Right atrium auricular region (tissue), 2 donors: Measurements from ENCODE around the gene ITGB7. TPM values are rescaled to one million over a fixed set of nuclear protein-coding genes. Genes with fewer than 3 reads are reported as not detected.

Source experiments
- DNase-seq: peaks from one replicate; pipeline ENCODE4 v3.0.0-alpha.2; 2019; ENCODE audit warnings: low spot score
- H3K27ac ChIP-seq, 2 donors: fragments of 200-600 bp; sonication (generic); 1 replicate in 1 of 2; 2 replicates in 1 of 2; pipeline ENCODE4 v1.5.1; 2016 to 2019
- H3K27me3 ChIP-seq, 2 donors: fragments of 200-600 bp; sonication (generic); one replicate each; pipeline versions ENCODE4 v1.5.1 to v1.6.0; 2017 to 2019
- H3K36me3 ChIP-seq: fragments of 200-600 bp; sonication (generic); one replicate; pipeline ENCODE4 v1.5.1; 2016
- H3K4me1 ChIP-seq, 2 donors: fragments of 200-600 bp; sonication (generic); one replicate each; pipeline versions ENCODE4 v1.5.1 to v1.6.0; 2017 to 2019
- H3K4me3 ChIP-seq, 2 donors: fragments of 200-600 bp; sonication (generic); 1 replicate in 1 of 2; 2 replicates in 1 of 2; pipeline ENCODE4 v1.5.1; 2017 to 2019; ENCODE audit warnings: mild to moderate bottlenecking in 1 of 2, moderate library complexity in 1 of 2
- H3K9me3 ChIP-seq, 2 donors: fragments of 200-600 bp; sonication (generic); one replicate each; pipeline ENCODE4 v1.5.1; 2019
- total RNA-seq, 2 donors: library from RNA; depleted of rRNA; stranded (reverse); fragments of >200 nt; gene quantifications; one replicate each; pipeline ENCODE4 v1.1.0, GENCODE V29; 2016
- TF ChIP-seq, protein P1 (sequence below), 2 donors: fragments of 200-600 bp; sonication (generic); IDR thresholded peaks; one replicate each; pipeline ENCODE4 v1.5.1; 2019; ENCODE audit warnings: antibody characterized with exemption in 2 of 2

ITGB7 gene
- total RNA-seq, 2 donors from 2014 or later, result 0.47 TPM; not detected in 1

DNA sequence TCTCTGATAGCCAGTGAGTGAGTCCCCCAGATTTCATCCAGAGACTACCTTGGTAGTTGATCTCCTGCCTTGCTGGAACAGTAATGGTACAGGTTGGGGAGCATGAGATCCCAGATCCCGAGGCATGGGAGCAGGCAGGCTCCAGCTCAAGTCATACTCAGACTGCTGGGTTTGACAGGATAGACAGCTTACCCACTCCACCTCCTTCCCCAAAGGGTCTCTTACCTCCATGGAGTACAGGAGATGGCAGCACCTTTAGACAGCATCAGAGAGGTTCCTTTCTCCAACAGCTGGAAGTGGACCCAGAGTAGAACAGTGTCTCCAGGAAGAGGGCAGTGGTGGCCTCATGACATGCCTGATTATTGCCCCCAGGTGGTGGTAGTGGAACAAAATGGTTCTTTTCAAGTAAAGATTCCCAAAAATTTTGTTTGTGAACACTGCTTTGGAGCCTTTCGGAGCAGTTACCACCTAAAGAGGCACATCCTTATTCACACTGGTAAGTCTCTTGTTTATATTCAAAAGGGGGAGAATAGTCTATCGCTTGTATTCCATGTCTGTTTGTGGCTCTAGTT is 21.4 kb downstream of the ITGB7 start:
- no peak for DNase-seq
- no peak overlapping the region for H3K27ac ChIP-seq
- peaks cover 68% of the 10 kb centered on the region for H3K36me3 ChIP-seq
- no peaks in the 10 kb centered on the region for H3K27me3 ChIP-seq
- H3K4me1 ChIP-seq, result peaks cover 0 to 34% of the 10 kb centered on the region in 2 donors
- no peak overlapping the region for H3K4me3 ChIP-seq
- H3K9me3 ChIP-seq, result no peaks in the 10 kb centered on the region
- TF ChIP-seq, protein P1, sequence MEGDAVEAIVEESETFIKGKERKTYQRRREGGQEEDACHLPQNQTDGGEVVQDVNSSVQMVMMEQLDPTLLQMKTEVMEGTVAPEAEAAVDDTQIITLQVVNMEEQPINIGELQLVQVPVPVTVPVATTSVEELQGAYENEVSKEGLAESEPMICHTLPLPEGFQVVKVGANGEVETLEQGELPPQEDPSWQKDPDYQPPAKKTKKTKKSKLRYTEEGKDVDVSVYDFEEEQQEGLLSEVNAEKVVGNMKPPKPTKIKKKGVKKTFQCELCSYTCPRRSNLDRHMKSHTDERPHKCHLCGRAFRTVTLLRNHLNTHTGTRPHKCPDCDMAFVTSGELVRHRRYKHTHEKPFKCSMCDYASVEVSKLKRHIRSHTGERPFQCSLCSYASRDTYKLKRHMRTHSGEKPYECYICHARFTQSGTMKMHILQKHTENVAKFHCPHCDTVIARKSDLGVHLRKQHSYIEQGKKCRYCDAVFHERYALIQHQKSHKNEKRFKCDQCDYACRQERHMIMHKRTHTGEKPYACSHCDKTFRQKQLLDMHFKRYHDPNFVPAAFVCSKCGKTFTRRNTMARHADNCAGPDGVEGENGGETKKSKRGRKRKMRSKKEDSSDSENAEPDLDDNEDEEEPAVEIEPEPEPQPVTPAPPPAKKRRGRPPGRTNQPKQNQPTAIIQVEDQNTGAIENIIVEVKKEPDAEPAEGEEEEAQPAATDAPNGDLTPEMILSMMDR (IDR thresholded peaks at IDR 0.05), result no peak

DNA sequence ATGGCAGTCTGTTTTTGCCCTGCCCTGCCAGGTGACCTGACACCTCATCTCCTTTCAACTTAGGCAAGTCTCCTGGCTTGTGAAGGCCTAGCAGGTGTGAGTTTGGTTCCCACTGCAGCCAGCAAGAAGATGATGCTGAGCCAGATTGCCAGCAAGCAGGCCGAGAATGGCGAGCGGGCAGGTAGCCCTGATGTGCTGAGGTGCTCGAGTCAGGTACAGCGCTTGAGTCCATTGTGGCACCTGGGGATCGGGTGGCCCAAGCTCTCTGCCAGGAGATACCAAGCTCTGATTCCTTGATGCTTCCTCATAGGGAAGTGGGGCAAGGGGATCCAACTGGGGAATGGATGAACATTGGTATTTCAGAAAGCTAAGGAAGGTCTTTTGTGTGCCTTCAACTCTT is 22.2 kb downstream of the ITGB7 start:
- H3K27me3 ChIP-seq, result no peaks in the 10 kb centered on the region
- no peak overlapping the region for H3K27ac ChIP-seq
- peaks cover 68% of the 10 kb centered on the region for H3K36me3 ChIP-seq
- DNase-seq, result no peak
- H3K9me3 ChIP-seq, result no peaks in the 10 kb centered on the region
- TF ChIP-seq, protein P1 (IDR thresholded peaks at IDR 0.05), result no peak
- H3K4me3 ChIP-seq, result no peak overlapping the region
- peaks cover 0 to 36% of the 10 kb centered on the region in 2 donors for H3K4me1 ChIP-seq

DNA sequence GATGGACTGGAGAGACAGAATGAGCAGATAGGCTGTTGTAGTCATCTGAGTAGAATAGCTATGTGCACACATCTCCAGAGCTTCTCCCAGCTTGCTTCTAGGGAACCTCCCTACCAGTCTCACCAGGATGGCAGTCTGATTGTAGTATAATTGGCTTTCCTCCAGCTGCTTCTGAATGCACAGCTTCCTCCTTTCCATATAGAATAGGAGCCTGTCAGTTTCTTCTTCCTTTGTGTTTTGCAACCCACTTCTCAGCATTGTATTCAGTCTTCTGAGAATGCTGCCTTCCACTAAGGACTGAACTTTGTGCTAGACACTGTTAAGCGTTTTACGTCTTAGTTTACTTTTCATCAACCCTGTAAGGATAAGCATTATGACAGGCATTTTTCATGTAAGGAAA is 24.1 kb downstream of the ITGB7 start:
- peaks cover 0 to 44% of the 10 kb centered on the region in 2 donors for H3K4me1 ChIP-seq
- no peak for DNase-seq
- no peaks in the 10 kb centered on the region for H3K27me3 ChIP-seq
- no peaks in the 10 kb centered on the region for H3K9me3 ChIP-seq
- no peak overlapping the region for H3K27ac ChIP-seq
- TF ChIP-seq, protein P1 (IDR thresholded peaks at IDR 0.05), result no peak
- H3K36me3 ChIP-seq, result peaks cover 59% of the 10 kb centered on the region
- H3K4me3 ChIP-seq, result no peak overlapping the region

DNA sequence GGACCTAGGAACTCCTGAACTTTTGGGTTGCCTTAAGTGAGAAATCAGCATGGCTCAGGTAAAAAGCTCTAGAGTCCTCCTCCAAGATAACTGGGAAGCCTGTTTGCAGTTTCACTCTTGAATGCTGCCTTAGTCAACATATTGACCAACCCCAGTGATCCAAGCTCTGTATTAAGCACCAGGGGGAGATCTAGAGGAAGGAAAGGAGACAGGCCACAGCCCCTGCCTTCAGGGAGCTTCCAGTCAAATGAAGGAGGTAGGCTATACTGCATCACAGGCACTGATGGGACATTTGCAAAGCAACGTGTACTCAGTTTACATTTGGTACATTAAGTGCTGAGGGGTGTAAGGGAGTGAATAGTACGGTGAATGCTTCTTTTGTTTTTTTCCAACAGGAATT is 25.1 kb downstream of the ITGB7 start:
- Histone ChIP-seq H3K36me3 (peaks cover 49% of the 10 kb centered on the region), H3K27me3 (no peaks in the 10 kb centered on the region), H3K4me1 (peaks cover 0 to 44% of the 10 kb centered on the region in 2 donors), H3K27ac (no peak overlapping the region), H3K9me3 (no peaks in the 10 kb centered on the region), H3K4me3 (peak overlapping the region in 1 of 2 donors; percentile 90)
- TF ChIP-seq, protein P1 (IDR thresholded peaks at IDR 0.05), result no peak
- DNase-seq, result no peak

DNA sequence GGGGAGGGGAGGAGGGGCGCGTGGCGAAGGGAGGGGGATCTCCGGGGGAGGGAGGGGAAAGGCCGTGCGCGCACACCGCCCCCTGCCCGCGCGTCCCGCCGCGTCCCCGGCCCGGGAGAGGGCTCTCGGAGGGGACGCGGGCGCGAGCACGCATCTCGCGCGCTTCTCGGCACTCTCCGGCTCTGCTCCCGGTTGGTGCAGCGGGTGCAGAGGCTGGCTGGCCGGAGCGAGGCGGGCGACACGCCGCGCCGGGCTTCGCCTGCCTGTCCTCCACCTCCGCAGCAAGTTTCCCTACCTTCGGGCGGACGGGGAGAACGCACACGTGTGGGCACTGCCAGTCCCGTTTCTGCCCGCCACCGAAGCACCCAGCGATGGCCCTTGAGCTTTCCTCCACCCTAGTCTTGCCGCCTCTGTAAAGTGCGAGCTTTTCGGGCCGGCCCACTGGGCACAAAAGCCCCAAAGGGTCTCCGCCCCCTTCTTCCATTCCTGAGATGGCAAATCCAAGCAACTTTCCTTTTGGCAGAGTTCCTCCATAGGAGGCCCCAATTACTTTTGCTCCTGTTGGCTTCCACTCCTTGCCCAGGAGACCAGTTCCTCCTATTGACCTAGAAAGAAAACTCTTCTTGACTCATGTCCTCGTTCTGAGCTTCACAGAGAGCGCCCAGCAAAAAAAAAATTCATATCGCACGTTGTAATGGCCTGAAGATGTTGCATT is 26.0 kb downstream of the ITGB7 start:
- peaks cover 0 to 44% of the 10 kb centered on the region in 2 donors for H3K4me1 ChIP-seq

More for the DNA sequence above, 26.0 kb downstream of the ITGB7 start:
- Histone ChIP-seq H3K36me3 (peaks cover 41% of the 10 kb centered on the region), H3K27ac (peak overlapping the region; percentile 89 to 95), H3K9me3 (no peaks in the 10 kb centered on the region), H3K4me3 (peak overlapping the region; percentile 67 to 90), H3K27me3 (no peaks in the 10 kb centered on the region)
- TF ChIP-seq, protein P1 (IDR thresholded peaks at IDR 0.05), result peak in 1 of 2 donors; percentile 35
- no peak for DNase-seq
